HEK293T (cell line): ENCODE data around the gene EIF4G3.

Source experiments
- FOXA1 ChIP-seq: fragments of 450-650 bp; IDR thresholded peaks from 2 replicates; pipeline ENCODE4 v1.6.1; 2016; ENCODE audit warnings: mild to moderate bottlenecking
- FOXK2 ChIP-seq: fragments of 450-650 bp; IDR thresholded peaks from 2 replicates; pipeline ENCODE4 v1.6.1; 2016; ENCODE audit warnings: mild to moderate bottlenecking
- L3MBTL2 ChIP-seq: fragments of 450-650 bp; conservative IDR thresholded peaks from 2 replicates; pipeline ENCODE4 v1.6.1; 2016; ENCODE audit warnings: mild to moderate bottlenecking
- LEF1 ChIP-seq: fragments of 450-650 bp; IDR thresholded peaks from 2 replicates; pipeline ENCODE4 v1.6.1; 2017; ENCODE audit warnings: mild to moderate bottlenecking, borderline replicate concordance
- PKNOX1 ChIP-seq: fragments of 450-650 bp; IDR thresholded peaks from 2 replicates; pipeline ENCODE4 v1.6.1; 2016
- SP1 ChIP-seq: fragments of 450-650 bp; IDR thresholded peaks from 2 replicates; pipeline ENCODE4 v1.6.1; 2017
- TARDBP ChIP-seq: fragments of 450-650 bp; IDR thresholded peaks from 2 replicates; pipeline ENCODE4 v1.6.1; 2016

- TF ChIP-seq FOXK2 (no peak), SP1 (no peak), L3MBTL2 (no peak), TARDBP (no peak), FOXA1 (no peak), PKNOX1 (no peak), LEF1 (no peak)
Observed at GRCh38 chr1:20850021-20850420, 326.7 kb downstream of the EIF4G3 start.
